ENCODE measurements around the gene PPARD.

The PPARD gene

DNA sequence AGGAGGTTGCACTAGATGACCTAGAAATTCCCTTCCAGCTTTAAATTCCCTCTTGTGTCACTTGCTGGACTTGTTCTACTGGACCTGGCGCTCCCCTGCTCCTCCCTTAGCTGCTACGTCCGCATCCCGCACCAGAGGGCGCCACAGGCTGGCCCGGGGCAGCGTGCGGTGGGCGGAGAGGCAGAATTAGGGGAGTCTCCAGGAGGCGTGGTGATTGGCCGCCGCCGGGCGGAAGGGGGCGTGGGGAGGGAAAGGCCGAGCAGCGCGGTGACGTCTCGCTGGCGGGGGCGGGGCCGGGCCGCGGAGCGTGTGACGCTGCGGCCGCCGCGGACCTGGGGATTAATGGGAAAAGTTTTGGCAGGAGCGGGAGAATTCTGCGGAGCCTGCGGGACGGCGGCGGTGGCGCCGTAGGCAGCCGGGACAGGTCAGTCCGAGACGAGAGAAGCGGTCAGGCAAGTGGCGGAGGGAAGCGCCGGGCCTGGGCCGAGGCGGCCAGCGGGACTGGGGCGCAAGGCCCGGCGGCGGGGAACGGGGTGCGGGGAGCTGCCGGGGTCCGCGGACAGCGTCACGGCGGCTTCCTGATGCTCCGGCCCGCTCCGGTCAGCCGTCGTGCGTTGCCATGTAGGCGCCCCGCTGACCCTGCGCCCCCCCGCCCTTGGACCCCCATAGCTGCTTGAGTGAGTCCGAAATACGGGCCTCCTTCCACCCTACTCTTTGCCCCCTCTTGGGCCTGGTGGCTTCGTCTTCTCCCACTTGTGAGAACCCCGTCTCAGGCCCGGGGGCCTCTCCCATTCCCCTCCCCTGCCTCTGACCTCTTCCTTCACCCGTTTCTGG, at the start of gene PPARD:
PPARD (plus strand) TSS at position 301 of the 834 bp plus-strand sequence. CDS start 68,530 bp downstream, outside the sequence.
- Histone ChIP-seq H3K4me1 (ENCODE audit: insufficient read depth, low read length) (peaks cover 5% of the 10 kb centered on the region; the same call in 1 of the 2 replicates), H3K9me3 (ENCODE audit: control insufficient read depth, insufficient read depth, low read length) (no peaks in the 10 kb centered on the region), H3K36me3 (ENCODE audit: insufficient read depth, low read length) (no peaks in the 10 kb centered on the region), H3K9ac (ENCODE audit: low read depth, low read length) (peak within 1 kb of the TSS; percentile 68)

DNA sequence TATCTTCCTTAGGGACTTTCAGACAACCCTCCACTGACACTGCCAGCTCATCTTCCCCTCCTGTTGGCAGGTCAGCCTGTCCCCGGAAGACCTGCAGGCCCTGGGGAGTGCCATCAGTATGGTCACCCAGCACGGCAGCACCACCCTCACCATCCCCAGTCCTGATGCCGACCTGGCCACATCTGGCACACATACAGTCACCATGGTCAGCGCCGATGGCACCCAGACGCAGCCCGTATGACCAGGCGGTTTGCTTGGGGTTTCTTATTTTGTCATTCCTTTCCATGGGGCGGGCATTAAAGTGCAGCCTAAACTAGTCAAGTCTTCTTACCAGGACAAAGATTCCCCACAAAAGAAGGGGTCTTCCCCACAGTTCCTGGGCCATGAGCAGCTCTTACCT, 48.7 kb upstream of the PPARD start:
- Histone ChIP-seq H3K36me3 (ENCODE audit: insufficient read depth, low read length) (no peaks in the 10 kb centered on the region; the same call in 1 of the 2 replicates), H3K4me1 (ENCODE audit: insufficient read depth, low read length) (peaks cover 11% of the 10 kb centered on the region), H3K9me3 (ENCODE audit: control insufficient read depth, insufficient read depth, low read length) (no peaks in the 10 kb centered on the region), H3K9ac (ENCODE audit: low read depth, low read length) (no peak overlapping the region)

DNA sequence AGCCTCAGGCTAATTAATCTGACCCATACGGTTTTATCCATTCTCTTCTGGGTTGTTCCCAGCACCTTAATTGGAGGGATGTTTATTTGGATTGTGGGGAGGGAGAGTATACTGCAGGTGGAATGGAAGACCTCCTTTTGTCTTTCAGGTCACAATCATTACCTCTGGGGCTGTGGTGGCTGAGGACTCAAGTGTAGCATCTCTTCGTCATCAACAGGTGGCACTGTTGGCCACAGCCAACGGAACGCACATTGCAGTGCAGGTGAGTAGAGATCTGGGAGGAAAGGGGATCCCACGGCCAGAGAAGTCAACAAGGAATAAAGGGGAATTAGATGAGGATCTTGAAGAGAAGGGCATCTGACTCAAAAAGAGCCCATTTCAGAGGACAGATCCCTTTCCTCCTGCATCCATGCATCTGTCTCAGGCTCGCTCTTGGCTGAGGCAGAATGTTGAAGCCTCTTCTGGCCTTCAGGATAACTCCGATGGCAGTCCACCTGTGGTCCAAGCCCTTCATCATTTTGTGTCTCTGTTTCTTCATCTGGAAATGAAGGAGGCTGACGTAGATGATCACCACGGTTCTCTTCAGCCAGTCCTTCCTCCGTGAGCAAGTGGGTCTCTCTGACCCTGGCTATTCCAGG, 47.9 kb upstream of the PPARD start:
- Histone ChIP-seq H3K4me1 (ENCODE audit: insufficient read depth, low read length) (peaks cover 18% of the 10 kb centered on the region), H3K9ac (ENCODE audit: low read depth, low read length) (no peak overlapping the region), H3K9me3 (ENCODE audit: control insufficient read depth, insufficient read depth, low read length) (no peaks in the 10 kb centered on the region), H3K36me3 (ENCODE audit: insufficient read depth, low read length) (no peaks in the 10 kb centered on the region; the same call in 1 of the 2 replicates)

DNA sequence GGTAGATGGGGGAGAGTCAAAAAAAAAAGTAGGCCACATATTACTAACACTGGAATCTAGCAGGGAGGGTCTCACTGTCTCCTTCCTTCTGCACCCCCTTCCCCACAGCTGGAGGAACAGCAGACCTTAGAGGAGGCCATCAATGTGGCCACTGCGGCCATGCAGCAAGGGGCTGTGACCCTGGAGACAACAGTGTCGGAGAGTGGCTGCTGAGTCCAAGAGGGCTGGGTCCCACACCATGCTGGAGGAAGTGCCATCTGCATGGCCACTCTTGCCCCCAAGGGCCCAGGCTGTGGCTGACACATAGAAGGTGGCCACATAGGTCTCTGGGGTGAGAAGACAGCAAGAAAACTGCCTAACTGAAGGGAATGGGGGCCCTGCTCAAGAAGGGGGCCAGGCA, 47.3 kb upstream of the PPARD start:
- Histone ChIP-seq H3K9me3 (ENCODE audit: control insufficient read depth, insufficient read depth, low read length) (no peaks in the 10 kb centered on the region), H3K4me1 (ENCODE audit: insufficient read depth, low read length) (peaks cover 20% of the 10 kb centered on the region), H3K9ac (ENCODE audit: low read depth, low read length) (no peak overlapping the region), H3K36me3 (ENCODE audit: insufficient read depth, low read length) (no peaks in the 10 kb centered on the region; the same call in 1 of the 2 replicates)

DNA sequence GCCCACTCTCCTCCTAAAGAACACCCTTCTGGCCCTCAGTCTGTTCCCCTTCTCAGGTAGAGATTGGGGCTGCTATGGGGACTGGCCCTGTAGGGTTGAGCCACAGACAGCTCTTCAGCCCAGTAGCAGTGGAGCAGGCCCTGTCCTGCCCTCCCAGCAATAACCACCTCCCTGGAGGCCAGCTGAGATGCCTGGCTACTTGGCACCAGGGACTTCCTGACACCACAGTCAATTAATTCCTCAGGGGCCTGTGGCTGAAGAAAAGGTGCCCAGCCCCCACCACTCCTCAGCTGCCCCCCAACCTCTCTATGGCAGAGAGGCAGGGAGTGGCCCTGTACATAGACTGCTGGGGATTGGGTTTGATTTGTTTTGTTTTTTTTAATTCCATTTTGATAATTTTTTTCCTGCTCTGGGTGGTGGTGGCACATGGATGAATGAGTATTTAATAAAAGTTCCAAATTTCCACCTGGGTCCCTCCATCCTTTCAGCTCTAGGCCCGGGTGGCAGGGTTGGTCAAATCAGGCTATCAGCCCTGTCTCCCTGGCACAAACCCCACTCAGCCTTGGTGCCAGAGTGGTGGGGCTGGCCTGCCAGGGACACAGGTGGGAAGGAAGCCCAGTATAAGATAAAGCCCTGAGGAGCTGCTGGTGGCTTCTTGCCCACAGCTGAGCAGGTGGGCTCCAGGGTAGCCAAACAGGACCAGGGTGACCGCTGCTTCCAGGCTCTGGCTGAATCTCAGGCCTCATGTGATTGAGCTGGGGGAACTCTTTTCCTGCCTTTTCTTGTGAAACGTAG, 46.6 kb upstream of the PPARD start:
- H3K9me3 ChIP-seq (ENCODE audit: control insufficient read depth, insufficient read depth, low read length) = no peaks in the 10 kb centered on the region
- no peak overlapping the region for H3K9ac ChIP-seq (ENCODE audit: low read depth, low read length)

DNA sequence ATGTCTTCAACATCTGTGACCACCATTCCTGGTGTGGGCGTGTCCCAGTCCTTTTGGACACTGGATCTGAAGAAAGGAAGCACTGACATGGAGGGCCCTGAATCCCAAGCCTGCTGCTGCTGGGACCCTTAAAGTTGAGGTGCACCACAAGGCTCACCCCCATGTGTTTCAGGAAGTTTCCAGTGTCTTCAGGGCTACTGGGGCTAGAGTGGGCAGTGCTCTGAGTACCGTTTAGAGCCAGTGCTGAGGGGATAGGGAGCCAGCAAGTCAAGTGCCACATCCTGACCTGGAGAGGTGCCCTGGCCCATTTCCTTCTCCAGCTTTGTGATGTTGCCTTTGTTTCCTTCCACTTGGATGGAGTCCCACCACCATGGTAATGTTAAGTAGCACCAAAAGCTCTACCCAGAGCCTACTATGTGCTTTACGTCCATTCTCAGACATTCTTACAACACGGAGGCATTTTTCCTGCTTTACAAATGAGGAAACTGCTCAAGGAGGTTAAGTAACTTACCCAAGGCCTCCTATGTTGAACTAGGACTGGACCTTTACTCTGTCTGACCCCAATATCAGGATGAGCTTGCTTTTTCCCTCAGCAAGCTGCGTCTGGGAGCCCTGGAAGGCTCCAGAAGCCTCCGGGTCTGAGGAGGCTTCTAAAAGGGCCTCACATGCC, 45.3 kb upstream of the PPARD start:
- Histone ChIP-seq H3K36me3 (ENCODE audit: insufficient read depth, low read length) (no peaks in the 10 kb centered on the region), H3K9ac (ENCODE audit: low read depth, low read length) (no peak overlapping the region), H3K4me1 (ENCODE audit: insufficient read depth, low read length) (peaks cover 20% of the 10 kb centered on the region), H3K9me3 (ENCODE audit: control insufficient read depth, insufficient read depth, low read length) (no peaks in the 10 kb centered on the region)

More for the DNA sequence above, 46.6 kb upstream of the PPARD start:
- Histone ChIP-seq H3K4me1 (ENCODE audit: insufficient read depth, low read length) (peaks cover 20% of the 10 kb centered on the region), H3K36me3 (ENCODE audit: insufficient read depth, low read length) (no peaks in the 10 kb centered on the region; the same call in 1 of the 2 replicates)

DNA sequence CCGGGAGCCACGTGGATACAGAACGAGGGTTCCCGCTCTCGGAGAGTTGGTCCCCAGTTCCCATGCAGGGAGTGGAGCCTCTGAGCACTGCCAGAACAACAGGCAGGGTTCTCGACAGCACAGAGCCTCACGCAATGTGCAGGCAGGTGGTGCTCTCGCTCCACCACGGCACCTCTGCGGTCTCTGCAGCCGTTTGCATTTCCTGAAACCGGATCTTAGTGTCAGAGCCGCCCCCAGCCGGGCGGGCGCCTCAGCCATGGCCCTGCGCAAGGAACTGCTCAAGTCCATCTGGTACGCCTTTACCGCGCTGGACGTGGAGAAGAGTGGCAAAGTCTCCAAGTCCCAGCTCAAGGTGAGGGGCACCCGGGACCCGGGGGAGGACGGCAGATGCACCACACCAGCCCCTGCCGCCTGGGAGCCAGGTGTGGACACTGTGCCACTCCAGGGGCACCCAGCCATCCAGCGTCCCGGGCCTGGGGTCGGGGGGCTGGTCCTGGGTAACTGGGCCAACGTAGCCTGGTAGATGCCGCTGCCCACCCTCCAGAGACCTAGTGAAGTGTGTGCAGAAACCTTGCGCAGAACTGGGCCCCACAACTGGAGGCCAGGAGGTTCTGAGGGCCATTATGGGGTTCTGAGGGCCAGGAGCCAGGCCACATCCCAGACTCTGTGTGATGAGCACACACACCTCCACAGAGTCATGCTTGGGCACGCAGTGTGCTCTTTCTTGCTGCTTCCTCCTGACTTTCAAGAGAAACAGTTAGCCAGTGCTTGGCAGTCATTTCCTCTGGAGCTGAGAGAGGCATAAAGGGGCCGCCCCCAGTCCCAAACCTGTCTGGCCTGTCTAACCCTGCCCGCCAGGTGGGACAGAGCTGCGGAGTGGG, 44.5 kb upstream of the PPARD start, which contains the start of gene DEF6:
DEF6 (plus strand) TSS at position 218 of the 881 bp plus-strand sequence; CDS start at position 257, 39 bp downstream.
- no peaks in the 10 kb centered on the region for H3K36me3 ChIP-seq (ENCODE audit: insufficient read depth, low read length)
- H3K9me3 ChIP-seq (ENCODE audit: control insufficient read depth, insufficient read depth, low read length) = no peaks in the 10 kb centered on the region
- peak within 1 kb of the TSS; percentile 55; the same call in 1 of the 2 replicates for H3K9ac ChIP-seq (ENCODE audit: low read depth, low read length)
- peaks cover 20% of the 10 kb centered on the region for H3K4me1 ChIP-seq (ENCODE audit: insufficient read depth, low read length)

DNA sequence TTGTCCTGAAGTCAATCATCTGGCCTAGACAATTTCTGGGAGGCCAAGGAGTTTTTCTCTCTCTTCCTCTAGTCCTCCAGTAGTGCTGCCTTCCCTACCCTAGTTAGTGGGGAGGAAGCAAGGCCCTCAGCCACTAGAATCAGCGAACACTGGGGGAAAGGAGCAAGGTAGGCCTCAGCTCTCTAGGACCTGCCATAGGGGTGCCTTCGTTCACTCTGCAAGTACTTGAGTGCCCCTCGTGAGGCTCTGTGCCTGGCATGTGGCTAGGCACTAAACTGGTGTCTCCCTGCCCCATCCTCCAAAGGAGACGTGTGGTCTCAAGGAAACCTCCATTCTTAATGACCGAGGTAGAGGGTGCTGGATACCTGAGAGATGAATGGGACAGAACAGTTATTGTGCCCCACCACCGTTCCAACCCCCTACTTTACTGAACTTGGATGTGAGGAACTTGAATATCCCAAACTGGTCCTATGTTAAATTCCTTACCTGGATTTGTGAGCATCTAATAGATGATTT, 43.7 kb upstream of the PPARD start:
- Histone ChIP-seq H3K36me3 (ENCODE audit: insufficient read depth, low read length) (no peaks in the 10 kb centered on the region), H3K9ac (ENCODE audit: low read depth, low read length) (no peak overlapping the region), H3K9me3 (ENCODE audit: control insufficient read depth, insufficient read depth, low read length) (no peaks in the 10 kb centered on the region), H3K4me1 (ENCODE audit: insufficient read depth, low read length) (peaks cover 20% of the 10 kb centered on the region)

DNA sequence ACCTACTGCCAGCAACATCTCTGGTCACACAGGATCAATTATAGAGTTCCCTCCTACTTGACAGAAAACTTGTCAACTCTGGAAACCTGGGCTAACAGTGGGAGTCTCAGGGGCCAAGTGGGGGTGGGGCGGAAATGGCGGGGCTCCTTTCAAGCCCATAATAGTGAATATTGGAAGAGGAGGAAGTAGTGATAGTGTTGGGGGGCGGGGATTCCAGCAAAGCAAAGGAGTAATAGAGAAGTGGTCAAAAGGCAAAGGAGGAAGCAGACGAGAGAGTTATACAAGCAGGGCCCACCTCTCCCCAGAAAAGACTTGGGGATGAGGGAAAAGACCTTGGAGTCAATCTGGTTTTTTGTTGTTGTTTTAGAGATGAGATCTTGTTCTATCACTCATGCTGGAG, 42.7 kb upstream of the PPARD start:
- H3K36me3 ChIP-seq (ENCODE audit: insufficient read depth, low read length) = no peaks in the 10 kb centered on the region
- H3K9ac ChIP-seq (ENCODE audit: low read depth, low read length) = no peak overlapping the region
- H3K9me3 ChIP-seq (ENCODE audit: control insufficient read depth, insufficient read depth, low read length) = no peaks in the 10 kb centered on the region
- peaks cover 20% of the 10 kb centered on the region for H3K4me1 ChIP-seq (ENCODE audit: insufficient read depth, low read length)

DNA sequence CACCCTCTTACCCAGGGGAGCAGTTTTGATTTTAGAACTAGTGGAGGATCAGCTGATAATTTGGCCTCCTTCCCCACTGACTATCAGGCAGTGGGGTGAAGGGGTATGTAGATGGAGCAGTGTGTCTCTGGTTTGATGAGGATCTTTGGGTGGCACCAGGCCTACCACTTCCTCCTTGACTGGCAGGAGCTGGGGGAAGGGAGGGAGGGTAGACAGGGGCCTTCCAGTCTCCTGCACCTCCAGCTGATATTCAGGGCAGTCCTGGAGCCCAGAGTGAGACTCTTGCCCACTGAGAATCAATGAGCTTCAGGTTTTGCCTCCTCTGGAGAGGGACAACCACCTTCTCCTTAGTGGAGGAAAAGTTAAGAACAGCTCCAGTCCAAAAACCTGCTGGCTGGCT, 41.5 kb upstream of the PPARD start:
- Histone ChIP-seq H3K4me1 (ENCODE audit: insufficient read depth, low read length) (peaks cover 20% of the 10 kb centered on the region), H3K9me3 (ENCODE audit: control insufficient read depth, insufficient read depth, low read length) (no peaks in the 10 kb centered on the region), H3K9ac (ENCODE audit: low read depth, low read length) (no peak overlapping the region), H3K36me3 (ENCODE audit: insufficient read depth, low read length) (no peaks in the 10 kb centered on the region)

DNA sequence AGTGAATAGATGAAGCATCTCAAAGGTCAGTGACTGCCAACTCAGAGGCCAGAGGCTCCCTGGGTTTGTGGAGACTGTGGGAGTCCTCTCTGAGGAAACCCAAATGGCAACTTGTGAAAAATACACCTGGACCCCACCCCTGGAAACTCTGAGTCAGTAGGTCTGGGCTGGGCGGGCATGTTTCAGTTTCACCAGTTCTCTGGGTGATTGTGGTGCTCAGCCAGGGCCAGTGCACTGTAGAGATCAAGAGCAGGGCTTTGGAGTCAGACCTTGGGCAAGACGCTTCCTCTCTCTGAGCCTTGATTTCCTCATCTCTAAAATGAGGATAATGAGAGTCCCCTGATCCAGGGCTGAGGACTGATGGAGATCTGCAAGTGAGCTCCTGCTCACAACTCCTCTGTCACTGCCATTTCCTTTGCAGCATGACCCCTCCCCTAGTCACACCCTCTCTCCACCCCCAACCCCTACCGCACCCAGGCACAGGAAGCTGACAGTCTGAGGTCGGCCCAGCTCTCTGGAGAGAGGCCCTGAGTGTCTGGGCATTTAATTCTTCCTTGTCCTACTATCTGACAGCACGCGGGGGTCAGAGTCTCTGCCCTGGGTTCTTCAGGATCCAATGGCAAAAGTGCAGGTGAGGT, 39.6 kb upstream of the PPARD start:
- Histone ChIP-seq H3K36me3 (ENCODE audit: insufficient read depth, low read length) (no peaks in the 10 kb centered on the region), H3K9me3 (ENCODE audit: control insufficient read depth, insufficient read depth, low read length) (no peaks in the 10 kb centered on the region), H3K9ac (ENCODE audit: low read depth, low read length) (no peak overlapping the region), H3K4me1 (ENCODE audit: insufficient read depth, low read length) (peaks cover 16% of the 10 kb centered on the region)

DNA sequence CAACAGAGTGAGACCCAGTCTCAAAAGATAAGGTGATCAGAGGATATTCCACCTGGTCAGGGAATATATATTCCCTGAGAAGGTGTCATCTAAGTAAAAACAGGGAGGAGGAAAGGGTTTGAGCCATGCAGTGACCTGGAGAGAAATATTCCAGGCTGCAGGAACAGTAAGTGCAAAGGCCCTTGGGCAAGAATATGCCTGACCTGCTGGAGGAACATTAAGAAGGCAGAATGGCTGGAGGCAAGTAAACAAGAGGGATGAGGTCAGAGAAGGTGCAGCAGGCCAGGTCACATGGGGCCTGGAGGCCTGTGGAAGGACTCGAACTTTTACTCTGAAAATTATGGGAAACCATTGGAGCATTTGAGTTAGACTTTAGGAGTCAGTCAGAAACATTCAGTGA, 38.1 kb upstream of the PPARD start:
- Histone ChIP-seq H3K9me3 (ENCODE audit: control insufficient read depth, insufficient read depth, low read length) (no peaks in the 10 kb centered on the region), H3K4me1 (ENCODE audit: insufficient read depth, low read length) (peaks cover 3% of the 10 kb centered on the region; the same call in 1 of the 2 replicates), H3K36me3 (ENCODE audit: insufficient read depth, low read length) (no peaks in the 10 kb centered on the region), H3K9ac (ENCODE audit: low read depth, low read length) (no peak overlapping the region)
